BE2C (cell line): ENCODE data around the gene NSD2.

Experiments
- DNase-seq: peaks from one replicate; pipeline ENCODE4 v3.0.0-alpha.2; 2020
- H3K27me3 ChIP-seq: fragments of 250-450 bp; sonication (Bioruptor Pico); 2 replicates; pipeline ENCODE4 v1.5.1; 2020; ENCODE audit warnings: mild to moderate bottlenecking
- H3K36me3 ChIP-seq: fragments of 250-450 bp; sonication (Bioruptor Pico); 2 replicates; pipeline ENCODE4 v1.5.1; 2020; ENCODE audit warnings: mild to moderate bottlenecking
- H3K4me1 ChIP-seq: fragments of 250-450 bp; sonication (Bioruptor Pico); 2 replicates; pipeline ENCODE4 v1.5.1; 2020
- H3K4me3 ChIP-seq: 2 replicates; pipeline ENCODE4 v1.5.1; 2011; ENCODE audit warnings: low read depth, low read length
- H3K9me3 ChIP-seq: fragments of 250-450 bp; sonication (Bioruptor Pico); 2 replicates; pipeline ENCODE4 v1.5.1; 2020
- TF ChIP-seq, protein P1 (sequence below): IDR thresholded peaks from 2 replicates; pipeline ENCODE4 v1.5.1; 2012; ENCODE audit warnings: mild to moderate bottlenecking, low read depth, low read length

The NSD2 gene

DNA sequence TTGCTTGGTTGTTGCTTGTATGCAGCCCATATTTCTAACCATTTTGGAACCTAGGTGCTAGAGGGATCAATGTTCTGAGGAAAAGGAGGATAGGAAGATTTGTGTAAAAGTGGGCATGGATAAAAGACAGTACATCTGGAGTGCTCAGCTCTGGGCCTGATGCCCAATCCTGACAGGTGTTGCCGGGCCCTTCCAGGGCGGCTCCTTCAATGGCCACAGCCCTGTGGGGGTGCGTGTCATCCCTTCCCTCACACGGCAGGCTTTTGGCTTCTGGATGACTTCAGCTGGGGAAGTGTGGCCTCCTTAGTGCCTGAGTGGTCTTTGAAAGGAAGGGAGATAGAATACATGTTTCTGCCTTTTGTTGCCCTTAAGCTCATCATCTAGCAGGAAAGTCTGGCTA is 90.4 kb downstream of the NSD2 start:
- Histone ChIP-seq H3K4me3 (no peak overlapping the region), H3K36me3 (peaks cover 86% of the 10 kb centered on the region)
- TF ChIP-seq, protein P1, sequence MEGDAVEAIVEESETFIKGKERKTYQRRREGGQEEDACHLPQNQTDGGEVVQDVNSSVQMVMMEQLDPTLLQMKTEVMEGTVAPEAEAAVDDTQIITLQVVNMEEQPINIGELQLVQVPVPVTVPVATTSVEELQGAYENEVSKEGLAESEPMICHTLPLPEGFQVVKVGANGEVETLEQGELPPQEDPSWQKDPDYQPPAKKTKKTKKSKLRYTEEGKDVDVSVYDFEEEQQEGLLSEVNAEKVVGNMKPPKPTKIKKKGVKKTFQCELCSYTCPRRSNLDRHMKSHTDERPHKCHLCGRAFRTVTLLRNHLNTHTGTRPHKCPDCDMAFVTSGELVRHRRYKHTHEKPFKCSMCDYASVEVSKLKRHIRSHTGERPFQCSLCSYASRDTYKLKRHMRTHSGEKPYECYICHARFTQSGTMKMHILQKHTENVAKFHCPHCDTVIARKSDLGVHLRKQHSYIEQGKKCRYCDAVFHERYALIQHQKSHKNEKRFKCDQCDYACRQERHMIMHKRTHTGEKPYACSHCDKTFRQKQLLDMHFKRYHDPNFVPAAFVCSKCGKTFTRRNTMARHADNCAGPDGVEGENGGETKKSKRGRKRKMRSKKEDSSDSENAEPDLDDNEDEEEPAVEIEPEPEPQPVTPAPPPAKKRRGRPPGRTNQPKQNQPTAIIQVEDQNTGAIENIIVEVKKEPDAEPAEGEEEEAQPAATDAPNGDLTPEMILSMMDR = no peak

GRCh38 chr4:1962980-1963379 is 91.8 kb downstream of the NSD2 start:
- Histone ChIP-seq H3K4me3 (no peak overlapping the region), H3K9me3 (no peaks in the 10 kb centered on the region), H3K27me3 (no peaks in the 10 kb centered on the region), H3K36me3 (peaks cover 82% of the 10 kb centered on the region), H3K4me1 (no peaks in the 10 kb centered on the region)
- no peak for DNase-seq
- TF ChIP-seq, protein P1 = no peak

More for the DNA sequence above, 90.4 kb downstream of the NSD2 start:
- no peaks in the 10 kb centered on the region for H3K27me3 ChIP-seq
- no peak for DNase-seq
- no peaks in the 10 kb centered on the region for H3K9me3 ChIP-seq
- H3K4me1 ChIP-seq = no peaks in the 10 kb centered on the region

DNA sequence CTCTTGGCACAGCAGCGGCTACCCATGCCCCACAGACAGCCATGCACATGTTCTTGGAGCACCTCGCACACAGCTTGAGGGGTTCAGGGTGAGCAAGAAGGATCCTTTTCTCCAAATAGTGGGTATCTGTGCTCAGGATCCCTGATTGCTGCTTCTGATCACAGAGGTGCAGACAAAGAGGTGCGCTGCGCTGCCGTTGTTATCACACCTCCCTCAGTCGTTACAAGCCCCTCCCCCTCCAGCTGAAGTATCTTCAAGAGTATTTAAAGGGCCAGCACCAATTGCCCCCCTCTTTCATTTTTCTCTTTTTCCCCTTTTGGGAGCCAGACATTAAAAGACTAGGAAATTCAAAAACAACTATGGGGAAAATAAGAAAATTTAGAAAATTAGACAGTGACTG is 93.2 kb downstream of the NSD2 start:
- Histone ChIP-seq H3K36me3 (peaks cover 82% of the 10 kb centered on the region), H3K27me3 (no peaks in the 10 kb centered on the region), H3K4me3 (no peak overlapping the region), H3K4me1 (no peaks in the 10 kb centered on the region), H3K9me3 (no peaks in the 10 kb centered on the region)
- DNase-seq = no peak
- TF ChIP-seq, protein P1 = no peak

DNA sequence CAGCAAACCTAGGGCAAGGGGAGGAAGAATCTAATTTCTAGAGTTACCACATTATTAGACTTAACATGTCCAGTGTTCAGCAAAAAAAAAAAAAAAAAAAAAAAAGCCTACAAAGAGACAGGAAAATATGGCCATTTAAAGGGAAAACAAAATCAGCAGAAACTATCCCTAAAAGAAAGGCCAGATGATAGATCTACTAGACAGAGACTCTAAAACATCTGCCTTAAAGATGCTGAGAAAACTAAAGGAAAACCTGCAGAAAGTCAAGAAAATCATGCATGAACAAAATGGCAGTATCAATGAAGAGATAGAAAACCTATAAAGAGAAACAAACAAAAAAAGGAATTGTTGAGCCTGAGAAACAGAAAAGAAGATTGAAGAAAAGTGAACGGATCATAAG is 93.8 kb downstream of the NSD2 start:
- DNase-seq = no peak
- TF ChIP-seq, protein P1 = no peak
- H3K36me3 ChIP-seq = peaks cover 81% of the 10 kb centered on the region
- no peaks in the 10 kb centered on the region for H3K9me3 ChIP-seq
- H3K4me1 ChIP-seq = no peaks in the 10 kb centered on the region
- H3K4me3 ChIP-seq = no peak overlapping the region
- H3K27me3 ChIP-seq = no peaks in the 10 kb centered on the region

- DNase-seq = no peak
- H3K9me3 ChIP-seq = no peaks in the 10 kb centered on the region
- TF ChIP-seq, protein P1 = no peak
These were observed 96.4 kb downstream of the NSD2 start for GRCh38 chr4:1967512-1968149.

GRCh38 chr4:1968686-1969295 is 97.6 kb downstream of the NSD2 start:
- Histone ChIP-seq H3K9me3 (no peaks in the 10 kb centered on the region), H3K4me3 (no peak overlapping the region), H3K27me3 (no peaks in the 10 kb centered on the region), H3K36me3 (peaks cover 73% of the 10 kb centered on the region), H3K4me1 (no peaks in the 10 kb centered on the region)
- TF ChIP-seq, protein P1 = no peak
- DNase-seq = no peak

More at GRCh38 chr4:1967512-1968149, 96.4 kb downstream of the NSD2 start:
- Histone ChIP-seq H3K27me3 (no peaks in the 10 kb centered on the region), H3K36me3 (peaks cover 75% of the 10 kb centered on the region), H3K4me1 (no peaks in the 10 kb centered on the region), H3K4me3 (no peak overlapping the region)
